ENCODE measurements around the gene ATXN7L2.

DNA sequence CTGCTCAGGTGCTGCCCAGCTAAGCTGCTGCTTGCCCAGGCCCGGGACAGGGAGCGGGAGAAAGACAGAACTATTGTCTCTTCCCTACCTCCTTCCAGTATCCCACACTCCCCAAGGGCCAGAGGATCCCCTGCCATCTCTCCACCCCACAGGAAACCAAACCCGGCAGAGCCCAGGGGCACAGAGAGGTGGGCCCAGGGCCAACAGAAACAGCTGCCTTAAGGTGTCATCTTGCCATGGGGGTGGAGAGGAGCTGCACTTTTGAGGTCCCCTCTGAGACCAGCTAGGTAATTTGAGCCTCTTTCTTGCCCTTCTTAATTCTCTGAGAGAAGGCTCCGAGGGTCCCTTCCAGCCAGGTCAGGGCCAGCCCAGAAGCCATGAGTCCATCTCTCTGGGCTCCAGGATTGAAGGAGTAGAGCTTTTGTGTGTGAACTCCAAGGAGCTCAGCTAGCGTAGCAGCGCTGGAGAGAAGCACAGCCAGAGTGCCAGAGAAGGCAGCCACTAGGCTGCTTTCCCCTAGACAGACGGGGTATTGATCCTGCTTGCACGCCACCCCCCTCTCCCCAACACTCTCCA, 46.3 kb downstream of the ATXN7L2 start:
- no peak for TF ChIP-seq YY1 (IDR thresholded peaks at IDR 0.05; ENCODE audit: low read depth)
- TF ChIP-seq, protein P1, sequence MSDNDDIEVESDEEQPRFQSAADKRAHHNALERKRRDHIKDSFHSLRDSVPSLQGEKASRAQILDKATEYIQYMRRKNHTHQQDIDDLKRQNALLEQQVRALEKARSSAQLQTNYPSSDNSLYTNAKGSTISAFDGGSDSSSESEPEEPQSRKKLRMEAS (IDR thresholded peaks at IDR 0.05): no peak
- no peak for TF ChIP-seq CREB1 (IDR thresholded peaks at IDR 0.05; ENCODE audit: low read depth)

All from Ishikawa (cell line).